GM12801 (cell line): ENCODE results near the gene OR13C3.

Source experiments
- CTCF ChIP-seq: IDR thresholded peaks from one replicate; pipeline ENCODE4 v1.5.1; 2011; ENCODE audit warnings: control low read depth; ENCODE audit not compliant: insufficient read length; ENCODE audit errors: extremely low read depth

Gene OR13C3

GRCh38 chr9:104556830-104557634 is 20.4 kb upstream of the OR13C3 start:
- no peak for TF ChIP-seq CTCF

GRCh38 chr9:104555521-104555920 is 18.9 kb upstream of the OR13C3 start:
- TF ChIP-seq CTCF: no peak

- no peak for TF ChIP-seq CTCF
Measured at GRCh38 chr9:104553261-104553660, 16.6 kb upstream of the OR13C3 start.

GRCh38 chr9:104544644-104545043 is 8.0 kb upstream of the OR13C3 start:
- no peak for TF ChIP-seq CTCF

GRCh38 chr9:104539275-104539674 is 2.6 kb upstream of the OR13C3 start:
- TF ChIP-seq CTCF: no peak

GRCh38 chr9:104527109-104527508 is 9.5 kb downstream of the OR13C3 start, which contains the start of gene OR13C4:
Gene OR13C4, minus strand, starts transcription at chr9:104527209. Its CDS starts 0 bp downstream, at chr9:104527209.
- no peak for TF ChIP-seq CTCF

- TF ChIP-seq CTCF: no peak
Measured at GRCh38 chr9:104514901-104515300, 21.8 kb downstream of the OR13C3 start.
